Keratinocyte (primary cell): ENCODE measurements around the gene MTA1. TPM values are rescaled to one million over a fixed set of nuclear protein-coding genes. Genes with fewer than 3 reads are reported as not detected.

Experiments used
- DNase-seq: peaks from one replicate; pipeline ENCODE4 v3.0.0-alpha.2; 2011; ENCODE audit warnings: low read depth, missing footprints, low spot score
- FAIRE-seq: peaks from 2 replicates; lab custom pipeline; 2011; peaks lifted over from hg19 to GRCh38; lab: Jason Lieb, UNC
- H2AFZ ChIP-seq: 2 replicates; pipeline ENCODE4 v1.6.0; 2012; ENCODE audit warnings: low read length, control low read depth, inconsistent platforms; ENCODE audit not compliant: control insufficient read depth
- H3K27ac ChIP-seq: 2 replicates; pipeline ENCODE4 v1.5.1; 2011; ENCODE audit warnings: low read length; ENCODE audit not compliant: control insufficient read depth, insufficient read depth
- H3K27me3 ChIP-seq: 3 replicates; pipeline ENCODE4 v1.6.0; 2011; ENCODE audit warnings: low read length; ENCODE audit not compliant: control insufficient read depth, insufficient read depth; ENCODE audit errors: extremely low read depth
- H3K36me3 ChIP-seq, 2 experiments: 2 replicates in 1 of 2; 3 replicates in 1 of 2; pipeline ENCODE4 v1.5.1; 2011; ENCODE audit warnings: low read length in 2 of 2, mild to moderate bottlenecking in 1 of 2; ENCODE audit not compliant: control insufficient read depth in 2 of 2, insufficient read depth in 2 of 2; ENCODE audit errors: extremely low read depth in 1 of 2
- H3K4me1 ChIP-seq: 3 replicates; pipeline ENCODE4 v1.5.1; 2011; ENCODE audit warnings: low read length; ENCODE audit not compliant: control insufficient read depth, insufficient read depth; ENCODE audit errors: extremely low read depth
- H3K4me2 ChIP-seq: 3 replicates; pipeline ENCODE4 v1.6.0; 2011; ENCODE audit warnings: low read depth, low read length; ENCODE audit not compliant: control insufficient read depth, insufficient read depth; ENCODE audit errors: extremely low read depth
- H3K4me3 ChIP-seq, 3 experiments: fragments of 200-600 bp in 1 of 3; sonication (generic) in 1 of 3; 2 replicates in 2 of 3; 3 replicates in 1 of 3; pipeline ENCODE4 v1.5.1; 2011 to 2016; ENCODE audit warnings: low read length in 3 of 3, mild to moderate bottlenecking in 3 of 3, control low read depth in 2 of 3, inconsistent platforms in 1 of 3, low read depth in 1 of 3, mixed read lengths in 1 of 3, mixed run types in 1 of 3, moderate library complexity in 1 of 3; ENCODE audit not compliant: control insufficient read depth in 2 of 3, insufficient read depth in 2 of 3; ENCODE audit errors: extremely low read depth in 1 of 3
- H3K79me2 ChIP-seq: 2 replicates; pipeline ENCODE4 v1.6.0; 2012; ENCODE audit warnings: low read length; ENCODE audit not compliant: control insufficient read depth, insufficient read depth
- H3K9ac ChIP-seq: 3 replicates; pipeline ENCODE4 v1.6.0; 2011; ENCODE audit warnings: low read length; ENCODE audit not compliant: control insufficient read depth, insufficient read depth; ENCODE audit errors: extremely low read depth
- H3K9me1 ChIP-seq: 3 replicates; pipeline ENCODE4 v1.6.0; 2011; ENCODE audit warnings: low read length; ENCODE audit not compliant: control insufficient read depth, insufficient read depth; ENCODE audit errors: extremely low read depth
- H3K9me3 ChIP-seq: 2 replicates; pipeline ENCODE4 v1.5.1; 2012; ENCODE audit warnings: low read depth, low read length; ENCODE audit not compliant: control insufficient read depth
- H4K20me1 ChIP-seq: 3 replicates; pipeline ENCODE4 v1.6.0; 2011; ENCODE audit warnings: low read length; ENCODE audit not compliant: control insufficient read depth, insufficient read depth; ENCODE audit errors: extremely low read depth
- CTCF ChIP-seq, 3 experiments: IDR thresholded peaks in 1 of 3; conservative IDR thresholded peaks in 1 of 3; optimal IDR thresholded peaks in 1 of 3; 2 replicates in 2 of 3; 3 replicates in 1 of 3; pipeline versions ENCODE3 to v1.5.1; 2011; ENCODE audit warnings: low read length in 3 of 3, mild to moderate bottlenecking in 3 of 3, moderate library complexity in 2 of 3, control low read depth in 1 of 3, inconsistent platforms in 1 of 3; ENCODE audit not compliant: insufficient read depth in 2 of 3; ENCODE audit errors: extremely low read depth in 1 of 3
- EZH2 ChIP-seq: IDR thresholded peaks from one replicate; pipeline ENCODE4 v1.6.1; 2012; ENCODE audit warnings: inconsistent platforms, mild to moderate bottlenecking, low read length, moderate library complexity
- dilution Hi-C: fragments of 300-500 bp; cut with MboI; formaldehyde crosslinking; loops from one replicate; pipeline ENCODE4 v1.7.0; 2020; ENCODE audit warnings: low sequenced_read_pairs; ENCODE audit not compliant: extremely low pct_ligation_motif_present
- polyA plus RNA-seq, 5 experiments: library from polyadenylated mRNA; depleted of rRNA in 3 of 5; stranded (reverse) in 3 of 5; stranded (forward) in 1 of 5; unstranded in 1 of 5; fragments of >200 nt; gene quantifications; 1 replicate in 1 of 5; 2 replicates in 3 of 5; 3 replicates in 1 of 5; pipeline versions ENCODE4 v1.2.1 to v1.2.3, GENCODE V29; 2011 to 2012; ENCODE audit warnings: missing spikeins in 2 of 5, low read depth in 1 of 5, low replicate concordance in 1 of 5

Gene MTA1
- polyA plus RNA-seq, 1 donor (not counting 4 experiments of a cell fraction or from before 2014, with no cell fraction given) = 33.6 TPM

- Histone ChIP-seq H4K20me1 (no peaks in the 10 kb centered on the region), H3K4me2 (no peak overlapping the region), H3K4me3 (no peak overlapping the region), H3K27me3 (peaks cover 19% of the 10 kb centered on the region), H3K9me3 (no peaks in the 10 kb centered on the region), H3K9me1 (no peaks in the 10 kb centered on the region), H3K36me3 (no peaks in the 10 kb centered on the region), H2AFZ (no peak overlapping the region), H3K4me1 (peaks cover 4% of the 10 kb centered on the region), H3K9ac (no peak overlapping the region), H3K79me2 (no peaks in the 10 kb centered on the region), H3K27ac (no peak overlapping the region)
- DNase-seq (no peak), FAIRE-seq (no peak)
- TF ChIP-seq CTCF (optimal IDR thresholded peaks at IDR 0.05 in 1 of 3, IDR thresholded peaks at IDR 0.05 in 1 of 3, conservative IDR thresholded peaks at IDR 0.05 in 1 of 3; ENCODE audit: extremely low read depth in 1 of 3, insufficient read depth in 2 of 3, low read length in 3 of 3) = no peak
- TF ChIP-seq EZH2 = no peak
- dilution Hi-C loops = no loop called here
Measured at GRCh38 chr14:105411985-105412770, 7.4 kb upstream of the MTA1 start.

- TF ChIP-seq CTCF (optimal IDR thresholded peaks at IDR 0.05 in 1 of 3, IDR thresholded peaks at IDR 0.05 in 1 of 3, conservative IDR thresholded peaks at IDR 0.05 in 1 of 3; ENCODE audit: extremely low read depth in 1 of 3, insufficient read depth in 2 of 3, low read length in 3 of 3) (no peak), EZH2 (no peak)
- Histone ChIP-seq H3K9ac (no peak overlapping the region), H4K20me1 (no peaks in the 10 kb centered on the region), H3K9me1 (no peaks in the 10 kb centered on the region), H3K4me2 (no peak overlapping the region), H3K4me1 (peaks cover 4% of the 10 kb centered on the region), H3K79me2 (no peaks in the 10 kb centered on the region), H3K4me3 (no peak overlapping the region), H3K27me3 (peaks cover 19% of the 10 kb centered on the region), H3K36me3 (no peaks in the 10 kb centered on the region), H3K27ac (no peak overlapping the region), H2AFZ (no peak overlapping the region), H3K9me3 (no peaks in the 10 kb centered on the region)
- DNase-seq (no peak), FAIRE-seq (no peak)
- dilution Hi-C loops = no loop called here
Measured at GRCh38 chr14:105412771-105413543, 6.7 kb upstream of the MTA1 start.
